NT2/D1 (cell line): ENCODE data around the gene FARSB.
"Not testable (repeated sequence)": the region's sequence is repeated elsewhere in the genome, so short reads cannot be mapped to it uniquely, and the experiment has no call there.

Experiments
- DNase-seq: peaks from one replicate; pipeline ENCODE4 v3.0.0-alpha.2; 2011; ENCODE audit warnings: low read depth, low spot score
- H3K27me3 ChIP-seq: 2 replicates; pipeline ENCODE4 v1.6.0; 2011; ENCODE audit warnings: mild to moderate bottlenecking; ENCODE audit not compliant: insufficient read length, insufficient read depth
- H3K36me3 ChIP-seq: 2 replicates; pipeline ENCODE4 v1.6.1; 2011; ENCODE audit warnings: mild to moderate bottlenecking, low read length, mixed read lengths; ENCODE audit not compliant: insufficient read depth, insufficient read length
- H3K4me1 ChIP-seq: 2 replicates; pipeline ENCODE4 v1.5.1; 2011; ENCODE audit not compliant: insufficient read depth, insufficient read length
- H3K4me3 ChIP-seq: 2 replicates; pipeline ENCODE4 v1.5.1; 2011; ENCODE audit warnings: low read depth; ENCODE audit not compliant: insufficient read length
- H3K9ac ChIP-seq: 2 replicates; pipeline ENCODE4 v1.6.0; 2011; ENCODE audit warnings: low read depth; ENCODE audit not compliant: insufficient read length
- H3K9me3 ChIP-seq: 2 replicates; pipeline ENCODE4 v1.5.1; 2011; ENCODE audit warnings: mild to moderate bottlenecking, low read length; ENCODE audit not compliant: insufficient read depth
- SUZ12 ChIP-seq: IDR thresholded peaks from 2 replicates; pipeline ENCODE4 v1.6.1; 2011; ENCODE audit not compliant: insufficient read length, insufficient read depth; ENCODE audit errors: extremely low read depth
- YY1 ChIP-seq: IDR thresholded peaks from 2 replicates; pipeline ENCODE4 v1.6.1; 2011; ENCODE audit not compliant: insufficient read length, insufficient read depth
- ZNF274 ChIP-seq: IDR thresholded peaks from 2 replicates; pipeline ENCODE4 v1.6.1; 2011; ENCODE audit warnings: mild to moderate bottlenecking, low read depth, low read length

FARSB gene

DNA sequence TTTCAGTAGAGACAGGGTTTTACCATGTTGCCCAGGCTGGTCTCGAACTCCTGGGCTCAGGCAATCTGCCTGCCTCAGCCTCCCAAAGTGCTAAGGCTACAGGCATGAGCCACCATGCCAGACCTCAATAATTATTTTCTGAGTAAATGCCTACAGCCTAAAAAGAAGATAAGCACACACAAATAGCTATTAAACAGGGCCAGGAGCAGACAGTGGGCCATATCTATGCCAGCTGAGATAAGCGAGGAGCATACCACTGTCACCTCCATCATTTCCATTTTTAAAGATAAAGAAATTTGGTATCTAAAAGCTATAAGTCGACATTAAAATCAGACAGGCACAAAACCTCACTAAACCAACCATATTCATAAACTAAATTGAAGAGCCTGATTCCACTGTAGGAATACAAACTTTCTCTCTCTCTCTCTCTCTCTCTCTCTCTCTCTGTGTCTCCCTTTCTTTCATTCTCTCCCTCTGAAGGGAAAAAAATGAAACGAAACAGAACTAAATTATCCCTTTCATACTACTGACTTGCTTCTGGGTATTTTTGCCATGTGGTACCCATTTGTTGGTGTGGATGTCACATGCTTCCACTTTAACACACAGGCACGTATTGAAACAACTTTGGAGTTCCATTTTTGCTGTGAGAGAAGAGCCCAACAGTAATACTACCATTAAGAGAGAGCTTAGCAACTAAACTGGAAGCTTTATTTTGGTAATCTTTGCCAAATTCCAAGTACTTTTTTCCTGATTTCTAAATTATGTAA lies 51.0 kb downstream of the FARSB start:
- peaks cover 44% of the 10 kb centered on the region for H3K36me3 ChIP-seq

DNA sequence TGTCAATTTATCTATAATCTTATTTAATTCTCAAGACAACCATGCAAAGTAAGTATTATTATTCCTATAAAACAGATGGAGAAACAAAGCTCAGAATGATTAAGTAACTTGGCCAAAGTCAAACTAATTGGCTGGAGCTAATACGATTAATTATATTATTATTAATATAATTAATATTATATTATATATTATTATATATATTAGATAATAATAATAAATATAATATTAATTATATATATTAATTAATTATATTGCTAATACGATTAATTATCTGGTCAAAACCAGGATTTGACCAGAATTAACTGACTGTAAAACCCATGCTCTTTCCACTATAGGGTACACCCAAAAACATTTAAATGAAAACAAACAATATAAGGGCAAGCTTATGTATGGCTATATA lies 52.4 kb downstream of the FARSB start:
- Histone ChIP-seq H3K9me3 (no peaks in the 10 kb centered on the region), H3K36me3 (peaks cover 42% of the 10 kb centered on the region), H3K4me3 (no peak overlapping the region), H3K9ac (no peak overlapping the region), H3K27me3 (no peaks in the 10 kb centered on the region), H3K4me1 (no peaks in the 10 kb centered on the region)
- TF ChIP-seq ZNF274 (no peak), YY1 (no peak), SUZ12 (no peak)
- no peak for DNase-seq

More for the DNA sequence above, 51.0 kb downstream of the FARSB start:
- Histone ChIP-seq H3K27me3 (no peaks in the 10 kb centered on the region), H3K9me3 (no peaks in the 10 kb centered on the region), H3K4me3 (no peak overlapping the region), H3K9ac (no peak overlapping the region), H3K4me1 (no peaks in the 10 kb centered on the region)
- DNase-seq = no peak
- no peak for TF ChIP-seq SUZ12
- TF ChIP-seq ZNF274 = no peak
- no peak for TF ChIP-seq YY1

DNA sequence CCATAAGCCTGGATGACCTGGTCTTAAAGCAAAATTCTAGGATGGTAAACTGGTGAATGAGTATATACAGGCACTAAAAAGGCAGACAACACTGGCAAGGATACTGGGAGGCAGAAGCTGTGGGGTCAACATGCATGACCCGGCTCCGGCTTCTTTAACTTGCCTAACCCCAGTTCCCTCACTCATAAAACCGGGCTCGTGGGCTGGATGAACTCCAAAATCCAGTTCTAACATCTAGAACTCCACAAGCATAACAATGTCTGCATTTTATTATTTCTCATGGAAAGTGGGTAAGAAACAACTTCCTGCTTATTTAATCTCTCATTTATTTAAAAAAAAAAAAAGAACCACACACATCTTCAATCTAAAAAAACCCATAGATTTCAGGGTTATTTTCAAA lies 57.3 kb downstream of the FARSB start:
- no peak for TF ChIP-seq ZNF274
- TF ChIP-seq SUZ12 = no peak
- no peak for TF ChIP-seq YY1
- peaks cover 52% of the 10 kb centered on the region for H3K36me3 ChIP-seq
- no peak for DNase-seq

GRCh38 chr2:222595581-222595980 lies 60.3 kb downstream of the FARSB start:
- Histone ChIP-seq H3K36me3 (peaks cover 76% of the 10 kb centered on the region), H3K4me3 (no peak overlapping the region), H3K4me1 (no peaks in the 10 kb centered on the region), H3K27me3 (no peaks in the 10 kb centered on the region), H3K9me3 (0 out of 2 replicates have a peak, but pooled peaks cover under 1% of the 10 kb centered on the region), H3K9ac (no peak overlapping the region)
- TF ChIP-seq ZNF274 (no peak), YY1 (no peak), SUZ12 (no peak)
- no peak for DNase-seq

More for the DNA sequence above, 57.3 kb downstream of the FARSB start:
- no peaks in the 10 kb centered on the region for H3K27me3 ChIP-seq
- H3K4me3 ChIP-seq = no peak overlapping the region
- H3K9ac ChIP-seq = no peak overlapping the region
- H3K9me3 ChIP-seq = no peaks in the 10 kb centered on the region
- H3K4me1 ChIP-seq = no peaks in the 10 kb centered on the region

- DNase-seq = no peak
- Histone ChIP-seq H3K36me3 (peaks cover 70% of the 10 kb centered on the region), H3K4me3 (no peak overlapping the region), H3K27me3 (no peaks in the 10 kb centered on the region), H3K9me3 (peaks cover 7% of the 10 kb centered on the region; the same call in 1 of the 2 replicates), H3K4me1 (no peaks in the 10 kb centered on the region), H3K9ac (no peak overlapping the region)
- TF ChIP-seq ZNF274 = no peak
- no peak for TF ChIP-seq YY1
- no peak for TF ChIP-seq SUZ12
These were observed 61.2 kb downstream of the FARSB start for GRCh38 chr2:222594679-222595078.

DNA sequence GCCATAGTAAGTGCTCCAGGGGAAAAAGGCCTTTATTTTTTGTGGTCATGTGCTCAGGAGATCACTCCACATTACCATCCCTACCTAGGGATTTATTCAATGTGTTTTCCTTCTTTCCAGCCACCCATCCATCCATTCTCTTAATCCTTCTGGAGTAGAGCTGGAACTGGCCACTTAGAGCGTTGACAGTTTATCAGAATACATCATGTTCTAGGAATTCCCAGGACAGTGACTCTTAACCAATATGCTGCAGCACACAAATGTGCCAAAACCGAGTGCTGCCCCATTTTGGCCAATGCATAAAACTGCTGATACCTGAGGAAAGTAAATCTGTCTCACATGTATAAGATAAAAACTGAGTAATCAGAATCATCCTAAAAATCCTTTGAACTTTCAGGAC lies 63.7 kb downstream of the FARSB start:
- peaks cover 7% of the 10 kb centered on the region; the same call in 1 of the 2 replicates for H3K9me3 ChIP-seq
- no peak overlapping the region for H3K4me3 ChIP-seq
- H3K4me1 ChIP-seq = no peaks in the 10 kb centered on the region
- TF ChIP-seq YY1 (no peak), ZNF274 (no peak), SUZ12 (no peak)
- no peak overlapping the region for H3K9ac ChIP-seq
- no peak for DNase-seq
- H3K36me3 ChIP-seq = peaks cover 51% of the 10 kb centered on the region
- H3K27me3 ChIP-seq = no peaks in the 10 kb centered on the region

DNA sequence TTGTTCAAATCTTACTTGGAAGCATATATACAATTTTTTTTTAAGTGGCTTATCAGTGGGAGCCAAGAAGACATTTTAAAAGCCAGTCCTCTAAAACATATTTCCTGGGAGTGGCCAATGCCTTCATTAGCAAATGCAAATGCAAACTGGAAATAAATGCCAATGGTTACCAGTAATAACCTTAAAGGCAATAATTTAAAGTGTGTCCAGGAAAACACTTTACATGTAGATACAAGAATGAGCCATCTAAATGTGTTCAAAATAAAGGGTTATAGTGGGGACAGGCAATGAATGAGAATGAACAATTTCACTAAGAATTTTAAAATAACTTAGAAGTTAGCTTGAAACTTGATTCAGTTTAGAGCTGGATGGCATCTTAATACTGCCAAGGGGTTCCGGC lies 64.2 kb downstream of the FARSB start:
- no peak overlapping the region for H3K9ac ChIP-seq
- DNase-seq = no peak
- H3K36me3 ChIP-seq = peaks cover 48% of the 10 kb centered on the region
- no peaks in the 10 kb centered on the region for H3K27me3 ChIP-seq
- no peaks in the 10 kb centered on the region for H3K4me1 ChIP-seq
- no peak overlapping the region for H3K4me3 ChIP-seq
- H3K9me3 ChIP-seq = peaks cover 7% of the 10 kb centered on the region; the same call in 1 of the 2 replicates
- TF ChIP-seq SUZ12 = no peak
- TF ChIP-seq YY1 = no peak
- no peak for TF ChIP-seq ZNF274

- DNase-seq, H3K27me3 ChIP-seq, H3K4me1 ChIP-seq, H3K9ac ChIP-seq, H3K4me3 ChIP-seq: not testable (repeated sequence)
- Histone ChIP-seq H3K9me3 (peaks cover 17% of the 10 kb centered on the region), H3K36me3 (peaks cover 21% of the 10 kb centered on the region)
These were observed 71.3 kb downstream of the FARSB start for GRCh38 chr2:222584589-222584988.
